ENCODE measurements around the gene C12orf57. TPM values are rescaled to one million over a fixed set of nuclear protein-coding genes. Genes with fewer than 3 reads are reported as not detected.
A peak's percentile ranks its signal among the peaks of the same experiment; 100 is the strongest.

Gene C12orf57
- total RNA-seq, 1 donor from 2014 or later: 236 TPM

DNA sequence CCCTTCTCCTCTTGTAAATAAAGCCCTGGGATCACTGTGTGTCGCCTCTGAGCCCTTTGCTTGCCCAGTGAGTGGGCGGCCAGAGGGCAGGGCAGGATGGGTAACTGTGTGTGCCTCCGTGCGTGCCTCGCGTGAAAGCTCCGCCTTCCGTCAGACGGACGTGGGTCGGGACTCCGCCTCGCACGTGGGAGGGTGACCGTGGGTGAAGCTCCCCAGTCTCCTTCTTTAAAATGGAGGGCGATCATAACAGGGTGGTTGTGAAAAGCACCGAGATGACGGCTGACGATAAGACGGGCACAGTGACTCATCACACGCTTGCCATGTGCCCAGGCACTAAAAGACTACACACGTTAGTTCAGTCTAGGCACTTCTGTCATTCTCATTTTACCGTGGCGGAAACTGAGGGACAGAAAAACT lies 17.5 kb downstream of the C12orf57 start:
- Histone ChIP-seq H3K27me3 (ENCODE audit: control insufficient read depth, insufficient read depth, low read length) (no peaks in the 10 kb centered on the region), H3K4me3 (ENCODE audit: low read depth, low read length) (no peak overlapping the region), H3K36me3 (ENCODE audit: control insufficient read depth, insufficient read depth, low read length) (no peaks in the 10 kb centered on the region)
- DNase-seq (ENCODE audit: low read depth): no peak
- TF ChIP-seq, protein P1, sequence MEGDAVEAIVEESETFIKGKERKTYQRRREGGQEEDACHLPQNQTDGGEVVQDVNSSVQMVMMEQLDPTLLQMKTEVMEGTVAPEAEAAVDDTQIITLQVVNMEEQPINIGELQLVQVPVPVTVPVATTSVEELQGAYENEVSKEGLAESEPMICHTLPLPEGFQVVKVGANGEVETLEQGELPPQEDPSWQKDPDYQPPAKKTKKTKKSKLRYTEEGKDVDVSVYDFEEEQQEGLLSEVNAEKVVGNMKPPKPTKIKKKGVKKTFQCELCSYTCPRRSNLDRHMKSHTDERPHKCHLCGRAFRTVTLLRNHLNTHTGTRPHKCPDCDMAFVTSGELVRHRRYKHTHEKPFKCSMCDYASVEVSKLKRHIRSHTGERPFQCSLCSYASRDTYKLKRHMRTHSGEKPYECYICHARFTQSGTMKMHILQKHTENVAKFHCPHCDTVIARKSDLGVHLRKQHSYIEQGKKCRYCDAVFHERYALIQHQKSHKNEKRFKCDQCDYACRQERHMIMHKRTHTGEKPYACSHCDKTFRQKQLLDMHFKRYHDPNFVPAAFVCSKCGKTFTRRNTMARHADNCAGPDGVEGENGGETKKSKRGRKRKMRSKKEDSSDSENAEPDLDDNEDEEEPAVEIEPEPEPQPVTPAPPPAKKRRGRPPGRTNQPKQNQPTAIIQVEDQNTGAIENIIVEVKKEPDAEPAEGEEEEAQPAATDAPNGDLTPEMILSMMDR (IDR thresholded peaks at IDR 0.05; ENCODE audit: insufficient read depth, low read length, poor library complexity, severe bottlenecking): no peak

DNA sequence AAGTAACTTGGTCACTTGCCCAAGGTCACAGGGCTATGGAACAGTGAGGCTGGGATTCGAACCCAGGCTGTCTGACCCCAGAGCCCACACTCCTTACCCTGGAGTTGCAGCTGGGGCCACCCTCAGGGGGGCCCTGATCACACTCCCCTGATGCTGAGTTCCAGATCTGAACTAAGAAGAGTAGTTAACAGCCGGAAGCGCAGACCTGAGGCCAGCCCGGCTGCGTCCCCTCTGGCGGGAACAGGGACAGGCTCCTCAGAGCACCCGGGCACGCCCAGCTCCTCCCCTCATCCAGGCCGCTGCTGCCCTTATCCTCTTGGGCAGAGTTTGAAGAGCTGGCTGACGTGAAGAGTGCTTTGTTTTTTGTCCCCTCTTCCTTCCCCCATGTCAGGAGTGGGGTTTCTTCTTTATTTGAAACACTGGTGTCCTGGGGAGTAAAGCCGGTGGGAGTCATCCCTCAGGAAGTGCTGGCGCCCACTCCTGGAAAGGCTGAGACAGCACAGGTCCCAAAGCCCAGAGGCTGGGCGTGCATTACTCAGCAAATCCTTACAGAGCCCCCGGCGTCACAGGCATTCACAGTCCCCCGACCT lies 18.0 kb downstream of the C12orf57 start:
- Histone ChIP-seq H3K4me3 (ENCODE audit: low read depth, low read length) (no peak overlapping the region), H3K36me3 (ENCODE audit: control insufficient read depth, insufficient read depth, low read length) (no peaks in the 10 kb centered on the region), H3K27me3 (ENCODE audit: control insufficient read depth, insufficient read depth, low read length) (no peaks in the 10 kb centered on the region)
- no peak for DNase-seq (ENCODE audit: low read depth)
- TF ChIP-seq, protein P1 (IDR thresholded peaks at IDR 0.05; ENCODE audit: insufficient read depth, low read length, poor library complexity, severe bottlenecking): peak; percentile 73

DNA sequence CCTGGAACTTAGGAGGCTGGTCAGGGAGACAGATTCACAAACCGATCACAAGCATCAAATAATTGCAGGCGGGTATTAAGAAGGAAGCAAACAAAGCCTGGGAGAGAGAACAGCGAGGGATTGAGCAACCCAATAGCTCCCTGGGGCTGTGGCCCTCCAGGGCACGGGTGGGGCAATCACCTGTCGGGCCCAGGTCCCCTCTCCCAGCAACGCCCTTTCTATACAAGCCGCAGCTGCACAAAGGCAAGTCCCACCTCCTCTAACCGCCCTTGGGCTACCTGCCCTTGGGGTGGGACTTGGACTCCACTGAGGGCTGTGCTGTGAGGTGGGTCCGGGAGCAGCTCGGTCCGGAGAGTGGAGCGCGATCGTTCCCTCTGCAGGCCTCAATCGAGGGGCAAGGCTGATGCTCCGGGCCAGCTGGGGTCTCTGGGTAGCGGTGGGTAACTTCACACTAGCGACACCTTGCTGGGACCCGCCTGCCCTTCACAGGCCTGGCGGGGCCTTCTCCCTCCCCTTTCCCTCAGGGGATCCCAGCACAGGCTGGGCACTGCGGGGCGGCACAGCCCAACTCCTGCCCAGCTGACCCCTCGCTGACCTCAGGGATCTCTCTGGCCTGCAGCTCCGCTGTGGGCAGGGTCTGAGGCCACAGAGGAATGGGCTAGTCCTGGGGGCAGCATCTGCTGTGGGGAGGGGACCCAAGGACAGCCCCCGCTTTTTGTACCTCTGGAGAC lies 18.6 kb downstream of the C12orf57 start:
- H3K4me3 ChIP-seq (ENCODE audit: low read depth, low read length): no peak overlapping the region

DNA sequence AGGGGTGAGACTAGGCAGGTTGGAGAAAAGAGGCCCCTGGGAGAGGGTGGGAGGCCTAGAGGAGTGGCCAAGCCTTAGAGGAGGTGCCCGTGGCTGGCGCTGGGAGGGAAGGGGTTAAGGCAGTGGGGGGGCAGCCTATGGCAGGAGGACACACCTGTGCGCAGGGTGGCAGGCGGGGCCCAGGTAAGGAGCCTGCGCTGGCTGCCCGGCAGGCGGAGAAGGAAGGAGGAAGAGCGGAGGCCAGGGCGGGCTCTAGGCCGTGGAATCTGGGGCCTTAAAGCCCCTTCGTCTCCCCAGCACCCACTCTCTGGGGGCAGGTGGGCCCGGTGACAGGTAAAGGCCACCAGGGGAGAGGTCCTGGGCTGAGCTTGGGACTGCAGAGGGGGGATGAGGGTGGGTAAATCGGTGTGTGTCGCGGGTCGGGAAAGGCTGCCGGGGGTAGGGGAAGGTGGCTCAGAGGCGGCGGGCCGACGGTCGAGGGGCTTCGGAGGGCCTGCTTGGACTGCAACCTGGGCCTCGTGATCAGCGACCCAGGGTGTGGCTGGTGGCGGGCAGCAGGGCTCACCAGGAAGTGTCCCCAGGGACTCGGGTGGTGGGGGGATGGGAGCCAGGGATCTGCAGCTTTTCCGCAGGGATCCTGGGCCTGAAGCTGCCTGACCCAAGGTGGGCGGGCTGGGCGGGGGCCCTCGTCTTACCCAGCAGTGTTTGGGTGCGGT lies 19.4 kb downstream of the C12orf57 start:
- peak overlapping the region; percentile 36 for H3K4me3 ChIP-seq (ENCODE audit: low read depth, low read length)
- no peaks in the 10 kb centered on the region for H3K27me3 ChIP-seq (ENCODE audit: control insufficient read depth, insufficient read depth, low read length)
- TF ChIP-seq, protein P1 (IDR thresholded peaks at IDR 0.05; ENCODE audit: insufficient read depth, low read length, poor library complexity, severe bottlenecking): no peak
- H3K36me3 ChIP-seq (ENCODE audit: control insufficient read depth, insufficient read depth, low read length): peaks cover 2% of the 10 kb centered on the region
- DNase-seq (ENCODE audit: low read depth): no peak

More for the DNA sequence above, 18.6 kb downstream of the C12orf57 start:
- TF ChIP-seq, protein P1 (IDR thresholded peaks at IDR 0.05; ENCODE audit: insufficient read depth, low read length, poor library complexity, severe bottlenecking): no peak
- DNase-seq (ENCODE audit: low read depth): no peak
- Histone ChIP-seq H3K36me3 (ENCODE audit: control insufficient read depth, insufficient read depth, low read length) (no peaks in the 10 kb centered on the region), H3K27me3 (ENCODE audit: control insufficient read depth, insufficient read depth, low read length) (no peaks in the 10 kb centered on the region)

DNA sequence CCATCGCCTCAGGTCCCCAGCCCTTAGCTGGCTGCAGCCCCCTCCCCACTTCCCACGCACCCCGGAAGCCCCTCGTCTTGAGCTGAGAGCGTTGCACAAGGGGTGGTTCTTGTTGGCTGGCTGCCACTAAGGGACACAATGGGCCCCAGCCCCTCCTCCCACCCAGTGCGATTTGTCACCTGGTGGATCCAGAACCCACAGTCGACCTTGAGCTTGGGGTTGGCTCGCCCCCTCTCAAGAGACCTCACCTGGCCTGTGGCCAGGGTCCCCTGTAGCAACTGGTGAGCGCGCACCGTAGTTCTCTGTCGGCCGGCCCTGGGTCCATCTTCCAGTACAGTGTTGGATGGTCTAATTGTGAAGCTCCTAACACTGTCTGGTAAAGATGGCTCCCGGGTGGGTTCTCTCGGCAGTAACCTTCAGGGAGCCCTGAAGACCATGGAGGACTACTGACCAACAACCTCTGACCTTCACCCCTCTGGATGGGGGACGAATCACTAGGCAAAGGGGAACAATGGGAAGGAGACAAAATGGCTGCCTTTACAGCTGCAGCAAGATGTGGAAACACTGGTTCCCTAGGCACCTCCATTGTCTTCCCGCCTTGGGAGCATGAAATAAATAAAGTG lies 20.1 kb downstream of the C12orf57 start:
- Histone ChIP-seq H3K36me3 (ENCODE audit: control insufficient read depth, insufficient read depth, low read length) (peaks cover 4% of the 10 kb centered on the region), H3K27me3 (ENCODE audit: control insufficient read depth, insufficient read depth, low read length) (no peaks in the 10 kb centered on the region), H3K4me3 (ENCODE audit: low read depth, low read length) (peak overlapping the region; percentile 36)
- no peak for DNase-seq (ENCODE audit: low read depth)
- TF ChIP-seq, protein P1 (IDR thresholded peaks at IDR 0.05; ENCODE audit: insufficient read depth, low read length, poor library complexity, severe bottlenecking): no peak
